ENCODE measurements around the gene APOM.

Gene APOM

GRCh38 chr6:31641370-31641769 is 14.3 kb upstream of the APOM start (continued):
- TF ChIP-seq ZNF280D (tag by site-specific recombination; IDR thresholded peaks at IDR 0.05) (no peak), ZNF280C (tag by site-specific recombination; IDR thresholded peaks at IDR 0.05) (no peak)

- Histone ChIP-seq H3K36me3 (ENCODE audit: control insufficient read depth in 2 of 2, insufficient read depth in 1 of 2, low read length in 2 of 2) (peaks cover 53 to 92% of the 10 kb centered on the region in 2 experiments), H3K27ac (ENCODE audit: extremely low read depth, low read depth, low read length) (no peak overlapping the region), H3K4me1 (ENCODE audit: control insufficient read depth, insufficient read depth, low read length) (no peaks in the 10 kb centered on the region), H3K9me3 (ENCODE audit: control insufficient read depth, insufficient read depth, low read depth, low read length) (no peaks in the 10 kb centered on the region), H3K4me3 (ENCODE audit: low read depth, low read length) (no peak overlapping the region)
- ChIA-PET POLR2A (interaction anchor here (0.7 to 3.5 kb wide), 5 partner anchors 10 to 185 kb away, joined by 3 to 20 read pairs (median 6); partner anchors contain the start of genes BAG6, C6orf47 and HSPA1B), CTCF (interaction anchor here (0.6 kb wide), 1 partner anchor 21 kb away, joined by 4 read pairs; no protein-coding TSS in a partner anchor)
- no peak for TF ChIP-seq ZNF211 (tag by site-specific recombination; IDR thresholded peaks at IDR 0.05; ENCODE audit: low read depth)
Measured at GRCh38 chr6:31642798-31643570, 12.7 kb upstream of the APOM start.

GRCh38 chr6:31643818-31644454 is 11.8 kb upstream of the APOM start:
- ChIA-PET CTCF (interaction anchor here (0.6 kb wide), 1 partner anchor 246 kb away, joined by 3 read pairs; no protein-coding TSS in a partner anchor), POLR2A (interaction anchor here (0.6 to 3.5 kb wide), 6 partner anchors 9 to 470 kb away, joined by 4 to 20 read pairs (median 6); partner anchors contain the start of genes BAG6 and HSPA1B)
- H3K4me1 ChIP-seq (ENCODE audit: control insufficient read depth, insufficient read depth, low read length), result no peaks in the 10 kb centered on the region
- no peak overlapping the region for H3K4me3 ChIP-seq (ENCODE audit: low read depth, low read length)
- H3K36me3 ChIP-seq (ENCODE audit: control insufficient read depth in 2 of 2, insufficient read depth in 1 of 2, low read length in 2 of 2), result peaks cover 54 to 95% of the 10 kb centered on the region in 2 experiments
- H3K9me3 ChIP-seq (ENCODE audit: control insufficient read depth, insufficient read depth, low read depth, low read length), result no peaks in the 10 kb centered on the region
- H3K27ac ChIP-seq (ENCODE audit: extremely low read depth, low read depth, low read length), result no peak overlapping the region
- TF ChIP-seq SETDB1 (IDR thresholded peaks at IDR 0.05; ENCODE audit: insufficient read length, low read length) (no peak), ZNF600 (tag by site-specific recombination; IDR thresholded peaks at IDR 0.05) (peak; percentile 63), ZNF266 (tag by site-specific recombination; IDR thresholded peaks at IDR 0.05; ENCODE audit: low read depth) (no peak), GLIS2 (tag by site-specific recombination; IDR thresholded peaks at IDR 0.05) (peak; percentile 12; the same call in 1 of the 2 replicates), ZNF792 (tag by site-specific recombination; IDR thresholded peaks at IDR 0.05) (no peak), ZNF513 (tag by site-specific recombination; IDR thresholded peaks at IDR 0.05) (no peak), EGR2 (tag by site-specific recombination; IDR thresholded peaks at IDR 0.05; ENCODE audit: low read depth) (0 out of 2 replicates have a peak, but pooled peaks have one; percentile 8), ZNF596 (tag by site-specific recombination; IDR thresholded peaks at IDR 0.05) (no peak), ZBTB11 (tag by site-specific recombination; conservative IDR thresholded peaks at IDR 0.05; ENCODE audit: low read depth) (no peak), BCL6B (tag by site-specific recombination; IDR thresholded peaks at IDR 0.05) (no peak), RBAK (tag by site-specific recombination; IDR thresholded peaks at IDR 0.05) (no peak), ZEB2 (tag by site-specific recombination; IDR thresholded peaks at IDR 0.05) (no peak)

All from HEK293 (cell line).